OCI-LY1 (cell line): ENCODE measurements around the gene RDH13.

ENCODE experiments used
- H2AFZ ChIP-seq: fragments of 200-600 bp; sonication (generic), shearing (Covaris generic); 2 replicates; pipeline ENCODE4 v1.6.0; 2014; ENCODE audit warnings: antibody characterized with exemption, mild to moderate bottlenecking, low read length
- H3F3A ChIP-seq: fragments of 200-600 bp; sonication (generic), shearing (Covaris generic); 2 replicates; pipeline ENCODE4 v1.6.0; 2014; ENCODE audit warnings: mild to moderate bottlenecking, antibody characterized with exemption, low read length, moderate library complexity; ENCODE audit not compliant: insufficient read depth
- H3K27ac ChIP-seq: fragments of 200-600 bp; sonication (generic); 2 replicates; pipeline ENCODE4 v1.5.1; 2014; ENCODE audit warnings: low read length, mixed run types, mild to moderate bottlenecking, low read depth; ENCODE audit not compliant: poor library complexity, severe bottlenecking
- H3K27me3 ChIP-seq: fragments of 200-600 bp; sonication (generic); 2 replicates; pipeline ENCODE4 v1.6.0; 2014; ENCODE audit warnings: antibody characterized with exemption, mild to moderate bottlenecking, low read length, moderate library complexity; ENCODE audit not compliant: insufficient read depth
- H3K36me3 ChIP-seq: fragments of 200-600 bp; sonication (generic); 2 replicates; pipeline ENCODE4 v1.6.1; 2014; ENCODE audit warnings: mild to moderate bottlenecking, antibody characterized with exemption, low read length, moderate library complexity, mixed read lengths; ENCODE audit not compliant: insufficient read depth
- H3K4me1 ChIP-seq: fragments of 200-600 bp; sonication (generic); 2 replicates; pipeline ENCODE4 v1.5.1; 2014; ENCODE audit warnings: mild to moderate bottlenecking, low read length, moderate library complexity; ENCODE audit not compliant: insufficient read depth, severe bottlenecking
- H3K4me2 ChIP-seq: fragments of 200-600 bp; sonication (generic), shearing (Covaris generic); 2 replicates; pipeline ENCODE4 v1.6.1; 2014; ENCODE audit warnings: low read length
- H3K4me3 ChIP-seq: fragments of 200-600 bp; sonication (generic); 2 replicates; pipeline ENCODE4 v1.5.1; 2014; ENCODE audit warnings: low read length, low read depth, mild to moderate bottlenecking, mixed read lengths; ENCODE audit not compliant: poor library complexity, severe bottlenecking
- H3K79me2 ChIP-seq: fragments of 200-600 bp; shearing (Covaris generic); 2 replicates; pipeline ENCODE4 v1.6.1; 2016; ENCODE audit warnings: mixed run types, low read length, mixed read lengths; ENCODE audit not compliant: insufficient read depth
- H3K9ac ChIP-seq: fragments of 200-600 bp; sonication (generic), shearing (Covaris generic); 2 replicates; pipeline ENCODE4 v1.6.1; 2014; ENCODE audit warnings: mild to moderate bottlenecking, low read length, mixed read lengths
- H3K9me2 ChIP-seq: fragments of 200-600 bp; sonication (generic), shearing (Covaris generic); 2 replicates; pipeline ENCODE4 v1.6.1; 2014; ENCODE audit warnings: low read depth, mild to moderate bottlenecking, low read length, mixed read lengths
- H3K9me3 ChIP-seq: fragments of 200-600 bp; shearing (Covaris generic); 2 replicates; pipeline ENCODE4 v1.6.1; 2014; ENCODE audit warnings: low read length, mixed read lengths
- H4K20me1 ChIP-seq: fragments of 200-600 bp; sonication (generic), shearing (Covaris generic); 2 replicates; pipeline ENCODE4 v1.6.0; 2016; ENCODE audit warnings: mild to moderate bottlenecking, low read length; ENCODE audit not compliant: insufficient read depth
- CTCF ChIP-seq: fragments of 200-600 bp; sonication (generic), shearing (Covaris generic); IDR thresholded peaks from 2 replicates; pipeline ENCODE4 v1.5.1; 2017; ENCODE audit warnings: mild to moderate bottlenecking, antibody characterized with exemption, low read length, moderate library complexity, mixed read lengths
- EZH2 ChIP-seq: fragments of 200-600 bp; sonication (generic), shearing (Covaris generic); IDR thresholded peaks from 2 replicates; pipeline ENCODE4 v1.8.0; 2017; ENCODE audit warnings: borderline replicate concordance, mixed run types, mild to moderate bottlenecking, antibody characterized with exemption, low read length, moderate library complexity, mixed read lengths

RDH13 gene

GRCh38 chr19:55062735-55063491 lies at the start of gene RDH13:
Gene RDH13, minus strand, starts transcription at chr19:55063148. Its CDS starts 116 bp downstream, at chr19:55063032.
- no peak within 1 kb of the TSS for H3K27ac ChIP-seq
- no peaks in the 10 kb centered on the region for H3K9me3 ChIP-seq

GRCh38 chr19:55112246-55112776 lies 49.4 kb upstream of the RDH13 start:
- Histone ChIP-seq H3K4me3 (no peak overlapping the region), H3K79me2 (no peaks in the 10 kb centered on the region), H3K9ac (no peak overlapping the region), H3K27ac (peak overlapping the region; percentile 64), H3F3A (no peaks in the 10 kb centered on the region), H3K36me3 (peaks cover 24% of the 10 kb centered on the region; the same call in 1 of the 2 replicates), H3K4me1 (peaks cover 36% of the 10 kb centered on the region), H3K4me2 (0 out of 2 replicates have a peak overlapping the region, but pooled peaks have one; percentile 36), H3K9me3 (no peaks in the 10 kb centered on the region), H3K27me3 (no peaks in the 10 kb centered on the region), H4K20me1 (no peaks in the 10 kb centered on the region), H3K9me2 (no peaks in the 10 kb centered on the region), H2AFZ (no peak overlapping the region)
- no peak for TF ChIP-seq CTCF
- no peak for TF ChIP-seq EZH2

More at GRCh38 chr19:55062735-55063491, at the start of gene RDH13:
- H3K36me3 ChIP-seq = peaks cover 21% of the 10 kb centered on the region
- H3K4me3 ChIP-seq = peak within 1 kb of the TSS; percentile 98
- H4K20me1 ChIP-seq = no peaks in the 10 kb centered on the region
- peaks cover 9% of the 10 kb centered on the region for H3K4me1 ChIP-seq
- H3K9ac ChIP-seq = peak within 1 kb of the TSS; percentile 94
- H3K9me2 ChIP-seq = no peaks in the 10 kb centered on the region
- H3K27me3 ChIP-seq = no peaks in the 10 kb centered on the region; the same call in 1 of the 2 replicates
- peak within 1 kb of the TSS; percentile 73 for H3K4me2 ChIP-seq
- TF ChIP-seq CTCF = no peak
- TF ChIP-seq EZH2 = no peak
- H2AFZ ChIP-seq = no peak within 1 kb of the TSS
- H3F3A ChIP-seq = no peaks in the 10 kb centered on the region
- 0 out of 2 replicates have a peak, but pooled peaks cover 7% of the 10 kb centered on the region for H3K79me2 ChIP-seq

- Histone ChIP-seq H2AFZ (no peak overlapping the region), H3K4me3 (no peak overlapping the region), H3K9ac (no peak overlapping the region), H3K4me1 (peaks cover 36% of the 10 kb centered on the region), H3K36me3 (peaks cover 24% of the 10 kb centered on the region; the same call in 1 of the 2 replicates), H3K27ac (no peak overlapping the region), H3K4me2 (no peak overlapping the region), H3F3A (no peaks in the 10 kb centered on the region), H3K9me3 (no peaks in the 10 kb centered on the region), H3K27me3 (no peaks in the 10 kb centered on the region), H4K20me1 (no peaks in the 10 kb centered on the region), H3K9me2 (no peaks in the 10 kb centered on the region), H3K79me2 (no peaks in the 10 kb centered on the region)
- TF ChIP-seq CTCF = no peak
- no peak for TF ChIP-seq EZH2
Measured at GRCh38 chr19:55111238-55111831, 48.4 kb upstream of the RDH13 start.
